DMS153 (cell line): ENCODE data around the gene BTD.

Source experiments
- DNase-seq: peaks from one replicate; lab custom pipeline; 2025; lab: John Stamatoyannopoulos, UW

The BTD gene

GRCh38 chr3:15636028-15636709 lies 34.6 kb downstream of the BTD start:
- DNase-seq, result no peak

GRCh38 chr3:15637131-15637951 lies 35.8 kb downstream of the BTD start:
- DNase-seq, result no peak

GRCh38 chr3:15638193-15638890 lies 36.8 kb downstream of the BTD start:
- DNase-seq, result no peak

- DNase-seq, result no peak
Measured at GRCh38 chr3:15638891-15639262, 37.3 kb downstream of the BTD start.

- DNase-seq, result no peak
Measured at GRCh38 chr3:15645246-15645645, 43.7 kb downstream of the BTD start.

GRCh38 chr3:15645740-15646501 lies 44.4 kb downstream of the BTD start:
- no peak for DNase-seq

- DNase-seq, result no peak
Measured at GRCh38 chr3:15646851-15647511, 45.4 kb downstream of the BTD start.

GRCh38 chr3:15647611-15648167 lies 46.1 kb downstream of the BTD start:
- no peak for DNase-seq

- DNase-seq, result no peak
Measured at GRCh38 chr3:15649341-15649740, 47.8 kb downstream of the BTD start.

GRCh38 chr3:15649858-15650257 lies 48.3 kb downstream of the BTD start:
- no peak for DNase-seq

- no peak for DNase-seq
Measured at GRCh38 chr3:15651396-15651795, 49.9 kb downstream of the BTD start.

- no peak for DNase-seq
Measured at GRCh38 chr3:15653321-15653720, 51.8 kb downstream of the BTD start.

GRCh38 chr3:15654127-15654526 lies 52.6 kb downstream of the BTD start:
- no peak for DNase-seq

GRCh38 chr3:15654891-15655290 lies 53.3 kb downstream of the BTD start:
- no peak for DNase-seq

- no peak for DNase-seq
Measured at GRCh38 chr3:15656342-15656741, 54.8 kb downstream of the BTD start.

GRCh38 chr3:15657016-15657415 lies 55.5 kb downstream of the BTD start:
- no peak for DNase-seq

- DNase-seq, result no peak
Measured at GRCh38 chr3:15659254-15659975, 57.9 kb downstream of the BTD start.

- DNase-seq, result no peak
Measured at GRCh38 chr3:15660055-15660935, 58.8 kb downstream of the BTD start.

GRCh38 chr3:15664144-15664543 lies 62.6 kb downstream of the BTD start:
- no peak for DNase-seq
